B cell (primary cell): ENCODE measurements around the gene RBM27. TPM values are rescaled to one million over a fixed set of nuclear protein-coding genes. Genes with fewer than 3 reads are reported as not detected.

ENCODE experiments used
- ATAC-seq: fragments of 200-7000 bp; cut with Tn5 transposase; one replicate; pipeline ENCODE4 v1.10.0; 2021; ENCODE audit warnings: low read depth, mild to moderate bottlenecking, moderate number of reproducible peaks, moderate library complexity
- CTCF ChIA-PET: fragments of 350-600 bp; sonication (Branson Sonifier 250); formaldehyde crosslinking; loops from one replicate; lab custom pipeline; 2021; ENCODE audit warnings: antibody characterized with exemption, inconsistent platforms; lab: Charles Lee
- POLR2A ChIA-PET: fragments of 350-600 bp; sonication (Branson Sonifier 250); formaldehyde crosslinking; loops from one replicate; lab custom pipeline; 2021; ENCODE audit warnings: antibody characterized with exemption; lab: Charles Lee
- DNase-seq: peaks from one replicate; pipeline ENCODE4 v3.0.0; 2013
- H2AFZ ChIP-seq: 2 replicates; pipeline ENCODE4 v1.6.1; 2012; ENCODE audit warnings: mild to moderate bottlenecking, low read depth, low read length; ENCODE audit not compliant: insufficient read depth, poor library complexity, severe bottlenecking
- H3K27ac ChIP-seq, 2 donors: 1 replicate in 1 of 2; 2 replicates in 1 of 2; pipeline ENCODE4 v1.5.1; 2012 to 2013; ENCODE audit warnings: low read length in 2 of 2, mild to moderate bottlenecking in 2 of 2, moderate library complexity in 1 of 2
- H3K27me3 ChIP-seq, 4 experiments: fragments of 200-600 bp in 1 of 4; sonication (generic) in 1 of 4; replicated peaks in 1 of 4; 1 replicate in 2 of 4; 2 replicates in 2 of 4; pipeline versions ENCODE4 v1.6.1 to v1.7.0; 2013 to 2016; ENCODE audit warnings: low read length in 3 of 4, mild to moderate bottlenecking in 2 of 4, mixed read lengths in 1 of 4, moderate library complexity in 1 of 4; ENCODE audit not compliant: insufficient read depth in 4 of 4, control insufficient read depth in 3 of 4; ENCODE audit errors: control extremely low read depth in 1 of 4
- H3K36me3 ChIP-seq, 2 experiments: replicated peaks in 1 of 2; 1 replicate in 1 of 2; 2 replicates in 1 of 2; pipeline versions ENCODE4 v1.6.1 to v1.7.1; 2013; ENCODE audit warnings: low read length in 1 of 2; ENCODE audit not compliant: insufficient read depth in 2 of 2, control insufficient read depth in 1 of 2; ENCODE audit errors: control extremely low read depth in 1 of 2, extremely low read depth in 1 of 2
- H3K4me1 ChIP-seq, 2 donors: fragments of 200-600 bp in 1 of 2; sonication (generic) in 1 of 2; 1 replicate in 1 of 2; 2 replicates in 1 of 2; pipeline versions ENCODE4 v1.5.1 to v1.6.1; 2013 to 2017; ENCODE audit warnings: low read length in 2 of 2; ENCODE audit not compliant: control insufficient read depth in 2 of 2, insufficient read depth in 2 of 2
- H3K4me2 ChIP-seq: replicated peaks from 2 replicates; pipeline ENCODE3; 2012; ENCODE audit warnings: mild to moderate bottlenecking, low read depth, low read length; ENCODE audit not compliant: poor library complexity, severe bottlenecking
- H3K4me3 ChIP-seq, 5 experiments: fragments of 200-600 bp in 1 of 5; sonication (generic) in 1 of 5; 1 replicate in 3 of 5; 2 replicates in 2 of 5; pipeline versions ENCODE4 v1.5.1 to v1.7.0; 2011 to 2016; ENCODE audit warnings: low read length in 4 of 5, mild to moderate bottlenecking in 4 of 5, low read depth in 2 of 5, control low read depth in 1 of 5, moderate library complexity in 1 of 5; ENCODE audit not compliant: insufficient read depth in 1 of 5; ENCODE audit errors: control extremely low read depth in 1 of 5, extremely low read depth in 1 of 5
- H3K79me2 ChIP-seq: fragments of 200-600 bp; sonication (generic); one replicate; pipeline ENCODE4 v1.6.0; 2016; ENCODE audit warnings: low read length; ENCODE audit not compliant: control insufficient read depth, insufficient read depth
- H3K9ac ChIP-seq: fragments of 200-600 bp; sonication (generic); 2 replicates; pipeline ENCODE4 v1.6.1; 2017; ENCODE audit warnings: mild to moderate bottlenecking, low read length, moderate library complexity
- H3K9me3 ChIP-seq, 3 donors: one replicate each; pipeline versions ENCODE4 v1.6.1 to v1.7.1; 2013; ENCODE audit warnings: low read length in 2 of 3; ENCODE audit not compliant: control insufficient read depth in 2 of 3, insufficient read depth in 1 of 3; ENCODE audit errors: control extremely low read depth in 1 of 3
- H4K20me1 ChIP-seq: 2 replicates; pipeline ENCODE4 v1.6.0; 2012; ENCODE audit warnings: mild to moderate bottlenecking, low read length; ENCODE audit not compliant: insufficient read depth, control insufficient read depth, poor library complexity, severe bottlenecking
- H3K27ac Mint-ChIP-seq: one replicate; pipeline ENCODE4 v1.8.0; 2021; ENCODE audit warnings: mixed read lengths
- H3K27me3 Mint-ChIP-seq: one replicate; pipeline ENCODE4 v1.8.0; 2021; ENCODE audit warnings: mixed read lengths
- H3K4me1 Mint-ChIP-seq: one replicate; pipeline ENCODE4 v1.8.0; 2021; ENCODE audit warnings: mixed read lengths
- H3K4me3 Mint-ChIP-seq: one replicate; pipeline ENCODE4 v1.8.0; 2021; ENCODE audit warnings: mixed read lengths
- H3K9me3 Mint-ChIP-seq: one replicate; pipeline ENCODE4 v1.8.0; 2022; ENCODE audit warnings: mixed read lengths; ENCODE audit not compliant: insufficient read depth
- EZH2 ChIP-seq: IDR thresholded peaks from 2 replicates; pipeline ENCODE4 v1.6.1; 2012; ENCODE audit warnings: borderline replicate concordance, low read depth, mild to moderate bottlenecking, moderate library complexity, low read length; ENCODE audit not compliant: insufficient read depth, poor library complexity, severe bottlenecking
- WGBS: methylation state at CpG from one replicate; pipeline ENCODE4 v1.1.5; 2013; ENCODE audit warnings: missing lambda C conversion rate; ENCODE audit not compliant: insufficient coverage; 5-methylcytosine and 5-hydroxymethylcytosine counted together
- intact Hi-C: fragments of 100-400 bp; cut with micrococcal nuclease; formaldehyde crosslinking; loops from one replicate; pipeline ENCODE4 v1.10.0; 2022
- polyA plus RNA-seq: library from polyadenylated mRNA; depleted of rRNA; stranded (reverse); fragments of >200 nt; gene quantifications from 2 replicates; pipeline ENCODE4 v1.2.3, GENCODE V29; 2012
- total RNA-seq, 2 donors: library from RNA; stranded (reverse); fragments of 120-200 nt in 1 of 2; gene quantifications; 1 replicate in 1 of 2; 2 replicates in 1 of 2; pipeline versions ENCODE4 v1.2.3 to v1.2.4, GENCODE V29; 2013 to 2022
- TF ChIP-seq, protein P1 (sequence below): fragments of 200-600 bp; IDR thresholded peaks from one replicate; pipeline ENCODE4 v1.8.0; 2022; ENCODE audit warnings: antibody characterized with exemption, mild to moderate bottlenecking

The RBM27 gene
- total and polyA plus RNA-seq, 2 donors (not counting 1 experiment from before 2014, with no cell fraction given) = 7.4 to 28.7 TPM

DNA sequence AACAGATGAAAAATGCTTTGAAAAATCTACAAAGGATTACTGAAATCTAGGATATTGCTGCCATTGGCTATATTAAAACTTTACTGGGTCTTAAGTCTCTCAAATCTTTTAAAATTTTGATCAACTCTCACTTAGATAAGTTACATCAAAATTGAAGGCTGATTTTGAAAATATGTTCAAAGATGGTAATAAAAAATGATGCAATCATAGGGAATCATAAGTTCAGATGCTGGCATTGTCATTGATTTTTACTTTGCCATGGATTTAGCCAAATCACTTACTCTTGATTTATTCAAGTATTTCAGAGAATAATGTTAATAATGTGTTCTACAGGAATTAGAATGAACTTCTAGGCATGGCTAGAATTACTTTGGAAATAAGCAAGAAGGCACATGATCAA lies 45.1 kb upstream of the RBM27 start:
- no peak overlapping the region for H3K4me3 ChIP-seq
- H3K27me3 ChIP-seq = no peaks in the 10 kb centered on the region
- ChIA-PET CTCF (no interaction called here), POLR2A (interaction anchor here (0.7 kb wide), 1 partner anchor 34 kb away, joined by 4 read pairs; no protein-coding TSS in a partner anchor)
- H3K27ac ChIP-seq = no peak overlapping the region
- H3K27me3 Mint-ChIP-seq = no peaks in the 10 kb centered on the region
- H3K27ac Mint-ChIP-seq = no peak overlapping the region
- no peak for ATAC-seq
- peaks cover 3% of the 10 kb centered on the region for H3K79me2 ChIP-seq
- H3K4me3 Mint-ChIP-seq = no peak overlapping the region
- H3K9ac ChIP-seq = no peak overlapping the region
- no peak overlapping the region for H2AFZ ChIP-seq
- no peaks in the 10 kb centered on the region for H3K9me3 ChIP-seq
- DNase-seq = no peak
- H3K4me1 ChIP-seq = no peaks in the 10 kb centered on the region
- no peaks in the 10 kb centered on the region for H3K4me1 Mint-ChIP-seq
- peaks cover 17 to 80% of the 10 kb centered on the region in 2 experiments for H3K36me3 ChIP-seq
- intact Hi-C loops = loop anchor here (10.0 kb wide), 1 partner anchor 87 kb away; no protein-coding TSS in a partner anchor
- H4K20me1 ChIP-seq = no peaks in the 10 kb centered on the region
- no peak for TF ChIP-seq EZH2
- TF ChIP-seq, protein P1, sequence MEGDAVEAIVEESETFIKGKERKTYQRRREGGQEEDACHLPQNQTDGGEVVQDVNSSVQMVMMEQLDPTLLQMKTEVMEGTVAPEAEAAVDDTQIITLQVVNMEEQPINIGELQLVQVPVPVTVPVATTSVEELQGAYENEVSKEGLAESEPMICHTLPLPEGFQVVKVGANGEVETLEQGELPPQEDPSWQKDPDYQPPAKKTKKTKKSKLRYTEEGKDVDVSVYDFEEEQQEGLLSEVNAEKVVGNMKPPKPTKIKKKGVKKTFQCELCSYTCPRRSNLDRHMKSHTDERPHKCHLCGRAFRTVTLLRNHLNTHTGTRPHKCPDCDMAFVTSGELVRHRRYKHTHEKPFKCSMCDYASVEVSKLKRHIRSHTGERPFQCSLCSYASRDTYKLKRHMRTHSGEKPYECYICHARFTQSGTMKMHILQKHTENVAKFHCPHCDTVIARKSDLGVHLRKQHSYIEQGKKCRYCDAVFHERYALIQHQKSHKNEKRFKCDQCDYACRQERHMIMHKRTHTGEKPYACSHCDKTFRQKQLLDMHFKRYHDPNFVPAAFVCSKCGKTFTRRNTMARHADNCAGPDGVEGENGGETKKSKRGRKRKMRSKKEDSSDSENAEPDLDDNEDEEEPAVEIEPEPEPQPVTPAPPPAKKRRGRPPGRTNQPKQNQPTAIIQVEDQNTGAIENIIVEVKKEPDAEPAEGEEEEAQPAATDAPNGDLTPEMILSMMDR = no peak
- no peak overlapping the region for H3K4me2 ChIP-seq
- no peaks in the 10 kb centered on the region for H3K9me3 Mint-ChIP-seq

DNA sequence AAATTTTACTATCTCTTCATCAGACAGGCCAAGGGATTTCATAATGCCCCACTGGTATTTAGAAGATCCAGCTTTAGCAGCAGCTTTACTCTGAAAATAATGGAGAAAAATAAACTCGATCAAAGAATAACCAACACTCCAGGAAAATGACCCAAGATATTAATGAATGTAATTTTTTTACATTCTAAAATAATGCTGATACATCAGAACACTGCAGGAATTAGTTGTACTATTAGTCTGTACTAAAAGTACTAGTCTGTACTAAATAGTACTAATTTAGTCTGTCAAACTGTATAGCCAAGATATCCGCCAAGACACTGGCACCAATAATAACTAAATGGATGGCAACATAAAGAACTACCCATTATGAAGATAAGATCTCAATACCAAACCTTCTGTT lies 39.0 kb upstream of the RBM27 start:
- DNase-seq (no peak), ATAC-seq (no peak)
- intact Hi-C loops = loop anchor here (10.0 kb wide), 1 partner anchor 50 kb away; no protein-coding TSS in a partner anchor
- WGBS = no CpG with 5 or more reads among the region's 2 CpGs
- no peak overlapping the region for H3K4me3 ChIP-seq
- H3K36me3 ChIP-seq = peaks cover 14 to 66% of the 10 kb centered on the region in 2 experiments
- H4K20me1 ChIP-seq = no peaks in the 10 kb centered on the region
- H3K4me1 Mint-ChIP-seq = no peaks in the 10 kb centered on the region
- H3K9me3 Mint-ChIP-seq = no peaks in the 10 kb centered on the region
- no peaks in the 10 kb centered on the region for H3K27me3 ChIP-seq
- no peaks in the 10 kb centered on the region for H3K27me3 Mint-ChIP-seq
- no peak overlapping the region for H3K9ac ChIP-seq
- no peak overlapping the region for H3K4me2 ChIP-seq
- H3K27ac ChIP-seq = no peak overlapping the region
- no peak overlapping the region for H3K4me3 Mint-ChIP-seq
- H3K4me1 ChIP-seq = no peaks in the 10 kb centered on the region
- no peaks in the 10 kb centered on the region for H3K9me3 ChIP-seq
- H3K79me2 ChIP-seq = no peaks in the 10 kb centered on the region
- no peak overlapping the region for H3K27ac Mint-ChIP-seq
- TF ChIP-seq, protein P1 = no peak
- CTCF ChIA-PET = no interaction called here
- POLR2A ChIA-PET = no interaction called here
- no peak overlapping the region for H2AFZ ChIP-seq
